Fibroblast of the conjunctiva (primary cell): ENCODE measurements around the gene PTBP1.

Experiments
- DNase-seq: peaks from one replicate; pipeline ENCODE4 v3.0.0-alpha.2; 2010; ENCODE audit warnings: low read depth

PTBP1 gene

DNA sequence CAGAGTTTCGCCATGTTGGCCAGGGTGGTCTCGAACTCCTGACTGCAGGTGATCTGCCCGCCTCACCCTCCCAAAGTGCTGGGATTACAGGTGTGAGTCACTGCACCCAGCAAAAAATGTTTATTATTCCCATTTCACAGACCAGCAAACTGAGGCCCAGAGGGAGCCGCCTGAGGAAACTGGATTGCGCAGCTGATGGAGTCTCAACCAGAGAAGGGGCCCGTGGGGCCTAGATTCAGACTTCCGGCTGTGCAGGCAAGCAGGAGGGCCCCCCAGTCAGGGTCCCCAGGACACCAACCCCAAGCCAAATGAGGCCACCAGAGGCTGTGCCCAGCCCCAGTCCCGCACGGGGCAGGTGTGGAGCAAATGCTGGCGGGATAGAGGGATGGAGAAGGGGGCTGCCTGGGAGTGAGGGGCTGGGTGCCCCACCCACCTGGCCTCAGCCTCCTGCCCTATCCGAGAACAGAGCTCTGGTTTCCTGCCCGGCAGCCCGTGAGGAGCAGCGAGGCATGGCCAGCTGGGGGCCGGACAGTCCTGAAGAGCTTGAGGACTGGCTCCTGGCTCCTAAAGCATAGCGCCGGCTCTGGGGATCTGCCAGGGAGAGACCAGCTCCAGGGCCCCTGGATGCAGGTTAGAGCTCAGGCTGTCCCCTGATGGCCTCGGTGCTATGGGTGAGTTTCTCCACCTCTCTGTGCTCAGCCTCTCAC lies 24.4 kb upstream of the PTBP1 start:
- no peak for DNase-seq

DNA sequence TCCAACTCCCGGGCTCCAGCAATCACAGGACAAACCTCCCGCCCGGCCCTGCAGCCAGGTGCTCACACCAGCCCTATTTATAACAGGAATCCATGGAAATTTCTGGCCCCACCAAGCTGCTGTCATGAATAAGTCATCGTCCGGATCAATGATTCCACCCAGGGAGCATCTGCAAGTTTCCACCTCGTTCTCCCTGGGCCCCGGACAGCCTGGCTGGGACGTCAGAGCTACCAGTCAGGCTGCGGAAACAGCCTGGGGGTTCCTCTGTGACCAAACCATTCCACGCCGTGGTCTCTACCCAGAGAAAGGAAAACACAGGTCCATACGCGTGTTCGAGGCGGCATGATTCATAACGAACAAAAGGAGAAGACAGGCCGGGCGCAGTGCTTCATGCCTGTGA lies 20.7 kb upstream of the PTBP1 start:
- DNase-seq = no peak

DNA sequence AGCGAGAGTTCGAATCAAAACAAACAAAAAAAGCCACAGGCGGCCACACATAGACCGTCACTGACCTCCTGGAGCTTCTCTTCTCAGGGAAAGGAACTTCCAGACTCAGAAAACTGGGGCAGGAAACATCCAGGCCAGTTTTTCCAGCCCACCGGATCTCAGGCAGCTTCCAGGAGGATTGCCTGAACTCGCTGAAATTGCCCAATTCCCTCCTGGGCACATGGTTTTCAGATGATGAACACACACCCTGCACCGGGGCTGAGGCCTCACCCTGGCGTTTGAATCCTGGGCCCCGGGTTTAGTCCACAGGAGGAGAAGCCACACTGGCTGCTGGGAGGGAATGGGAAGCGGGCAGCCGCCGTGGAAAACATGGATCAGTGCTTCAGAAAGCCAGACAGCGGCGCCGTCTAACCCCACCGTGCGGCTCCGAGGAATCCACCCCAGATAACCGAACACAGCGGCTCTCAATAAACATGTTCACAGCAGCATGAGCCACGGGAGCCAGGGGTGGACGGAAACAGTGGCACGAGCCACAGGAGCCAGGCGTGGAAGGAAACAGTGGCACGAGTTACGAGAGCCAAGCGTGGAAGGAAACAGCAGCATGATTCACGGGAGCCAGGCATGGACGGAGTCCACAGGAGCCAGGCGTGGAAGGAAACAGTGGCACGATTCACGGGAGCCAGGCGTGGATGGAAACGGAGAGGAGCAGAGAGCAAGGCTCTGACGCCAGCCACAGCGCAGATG lies 18.2 kb upstream of the PTBP1 start:
- peak; percentile 84 for DNase-seq

DNA sequence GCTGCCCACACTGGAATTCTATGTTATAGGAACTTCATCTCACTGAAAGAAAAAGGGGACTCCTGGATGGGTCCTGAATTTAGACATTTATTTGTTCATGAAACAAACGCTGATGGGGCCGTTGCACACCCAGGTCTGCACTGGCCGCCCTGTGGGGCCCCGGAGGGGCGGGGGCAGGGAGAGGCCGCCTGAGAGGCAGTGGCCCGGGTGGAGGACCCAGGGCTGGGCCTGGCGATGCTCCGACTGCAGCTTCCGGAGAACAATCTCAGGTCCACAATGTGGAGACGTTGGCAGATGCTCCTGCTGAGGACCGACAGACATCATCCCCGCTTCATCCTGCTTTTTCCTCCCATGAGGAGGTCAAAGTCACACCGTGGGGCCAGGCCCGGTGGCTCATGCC lies 16.3 kb upstream of the PTBP1 start:
- DNase-seq = no peak

DNA sequence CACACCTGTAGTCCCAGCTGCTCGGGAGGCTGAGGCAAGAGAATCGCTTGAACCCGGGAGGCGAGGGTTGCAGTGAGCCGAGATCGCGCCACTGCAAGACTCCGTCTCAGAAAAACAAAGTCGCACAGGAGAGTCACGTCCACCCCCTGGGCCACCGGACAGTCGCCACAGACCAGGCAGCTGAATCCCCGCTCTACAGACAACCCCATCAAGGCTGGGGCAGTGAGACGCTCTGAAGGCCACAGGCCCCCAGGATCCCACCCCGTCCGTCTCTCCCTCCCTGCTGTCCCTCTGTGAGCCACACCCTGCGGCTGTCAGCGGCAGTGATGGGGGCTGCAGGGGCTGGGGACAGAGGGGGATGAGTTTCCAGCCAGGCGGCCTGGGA lies 15.5 kb upstream of the PTBP1 start:
- DNase-seq = no peak

DNA sequence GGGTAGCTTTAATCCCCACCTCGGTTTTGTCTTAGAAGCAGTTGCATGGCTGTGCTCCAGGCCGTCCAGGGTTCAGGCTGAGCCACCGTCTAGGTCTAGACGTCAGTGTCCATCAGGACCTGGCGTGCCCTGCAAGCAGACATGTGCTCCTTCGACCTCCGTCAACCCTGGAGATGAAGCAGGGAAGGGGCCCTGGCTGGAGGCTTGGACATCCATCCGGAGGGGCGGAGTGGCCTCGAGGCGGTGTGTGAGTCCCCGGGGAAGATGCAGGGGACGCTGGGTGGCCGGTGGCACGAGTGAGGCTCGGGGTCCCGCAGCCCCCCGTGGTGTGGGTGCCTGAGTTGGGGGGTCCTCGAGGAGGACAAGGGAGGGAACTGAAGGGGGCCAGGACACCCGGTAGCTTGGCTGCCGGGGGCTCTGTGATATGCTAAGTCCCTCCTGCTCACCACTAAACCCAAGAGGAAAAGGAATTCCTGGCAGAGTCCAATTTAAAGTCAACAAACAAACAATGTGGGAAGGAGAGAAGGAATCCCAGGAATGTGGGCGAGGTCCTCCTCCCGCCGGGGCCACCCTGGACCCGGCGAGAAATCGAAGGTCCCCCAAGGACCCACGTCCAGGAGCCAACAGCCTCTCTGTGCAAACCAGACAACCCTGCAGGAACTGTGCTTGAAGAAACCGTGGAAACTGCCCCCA lies 14.9 kb upstream of the PTBP1 start:
- DNase-seq = no peak

DNA sequence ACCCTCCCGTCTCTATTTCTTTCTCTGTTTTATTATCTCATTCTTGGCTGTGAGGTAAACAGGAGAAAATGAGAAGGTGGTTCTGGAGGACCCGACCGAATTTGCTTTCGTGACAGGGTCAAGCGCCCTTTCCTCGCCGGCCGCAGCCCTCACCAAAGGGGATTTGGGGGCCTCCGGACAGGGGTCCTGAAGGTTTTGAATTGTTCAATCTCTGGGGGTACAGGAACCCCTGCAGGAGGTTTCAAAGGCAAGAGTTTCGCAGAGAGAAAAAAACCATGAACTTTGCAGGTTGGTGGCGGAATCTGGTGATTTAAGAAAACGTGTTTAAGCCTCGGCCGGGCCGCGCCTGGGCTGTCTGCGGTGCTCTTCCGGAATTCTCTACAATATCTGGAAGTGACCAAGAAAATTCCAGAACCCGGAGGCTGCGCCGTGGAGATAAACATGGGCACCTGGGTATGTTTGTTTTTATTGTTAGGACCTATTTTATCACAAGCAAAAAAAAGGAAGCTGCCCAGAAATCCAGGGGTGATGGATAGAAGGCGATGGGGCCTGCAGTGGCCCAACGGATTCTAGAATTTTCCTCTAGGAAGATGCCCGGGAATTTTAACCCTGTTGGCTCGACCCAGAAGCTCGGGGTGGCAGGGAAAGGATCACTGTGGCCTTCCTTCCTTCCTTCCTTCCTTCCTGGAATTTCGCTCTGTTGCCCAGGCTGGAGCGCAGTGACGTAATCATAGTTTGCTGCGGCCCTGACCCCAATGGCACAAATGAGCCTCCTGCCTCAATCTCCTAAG lies 14.2 kb upstream of the PTBP1 start:
- no peak for DNase-seq

DNA sequence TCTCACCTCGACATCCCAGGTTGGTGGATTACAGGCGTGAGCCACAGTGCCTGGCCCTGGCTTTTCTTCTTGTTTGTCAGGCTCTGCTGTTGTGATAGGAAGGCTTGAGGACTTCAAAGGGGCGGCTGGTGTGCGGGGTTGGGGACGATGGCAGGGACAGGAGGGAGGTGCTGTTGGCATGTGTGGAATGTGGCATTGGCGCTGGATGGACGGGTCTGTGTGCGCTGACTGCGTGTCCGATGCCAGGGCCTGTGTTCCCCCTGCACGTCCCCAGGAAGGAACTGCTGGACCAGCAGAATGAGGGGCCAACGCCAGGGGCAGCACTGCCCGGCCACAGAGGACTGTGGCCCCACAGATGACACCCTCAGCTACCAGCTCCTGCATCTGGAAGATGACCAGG lies 12.7 kb upstream of the PTBP1 start:
- DNase-seq = no peak

DNA sequence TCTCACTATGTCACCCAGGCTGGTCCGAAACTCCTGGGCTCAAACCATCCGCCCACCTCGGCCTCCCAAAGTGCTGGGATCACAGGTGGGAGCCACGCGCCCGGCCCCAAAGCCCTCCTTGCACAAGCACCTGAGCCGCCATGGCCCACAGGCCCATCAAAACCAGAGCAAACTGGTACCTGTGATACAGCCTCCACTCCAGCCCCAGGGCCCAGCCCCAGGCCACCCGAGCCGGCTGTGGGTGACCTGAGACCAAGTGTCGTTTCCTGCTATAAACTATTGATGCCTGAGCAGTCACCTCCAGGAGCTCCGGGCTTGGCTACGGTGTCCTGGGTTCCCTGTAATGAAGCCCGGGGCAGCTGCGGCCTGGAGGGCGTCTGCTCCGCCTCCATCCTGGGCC lies 9.7 kb upstream of the PTBP1 start:
- DNase-seq = no peak

DNA sequence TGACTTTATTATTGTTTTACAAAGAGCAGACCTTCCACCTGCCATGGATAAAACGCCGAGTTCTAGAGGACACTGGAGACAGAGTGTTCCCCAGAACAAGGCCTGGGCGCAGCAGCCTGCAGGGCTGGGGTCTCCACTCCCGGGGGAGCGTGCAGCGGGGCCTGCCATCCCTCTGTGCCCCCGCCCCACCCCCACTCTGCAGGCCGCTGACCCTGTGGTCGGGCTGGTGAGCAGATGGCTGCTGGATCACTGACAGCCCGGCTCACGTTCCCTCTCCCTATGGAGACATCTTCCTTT lies 8.6 kb upstream of the PTBP1 start:
- no peak for DNase-seq

DNA sequence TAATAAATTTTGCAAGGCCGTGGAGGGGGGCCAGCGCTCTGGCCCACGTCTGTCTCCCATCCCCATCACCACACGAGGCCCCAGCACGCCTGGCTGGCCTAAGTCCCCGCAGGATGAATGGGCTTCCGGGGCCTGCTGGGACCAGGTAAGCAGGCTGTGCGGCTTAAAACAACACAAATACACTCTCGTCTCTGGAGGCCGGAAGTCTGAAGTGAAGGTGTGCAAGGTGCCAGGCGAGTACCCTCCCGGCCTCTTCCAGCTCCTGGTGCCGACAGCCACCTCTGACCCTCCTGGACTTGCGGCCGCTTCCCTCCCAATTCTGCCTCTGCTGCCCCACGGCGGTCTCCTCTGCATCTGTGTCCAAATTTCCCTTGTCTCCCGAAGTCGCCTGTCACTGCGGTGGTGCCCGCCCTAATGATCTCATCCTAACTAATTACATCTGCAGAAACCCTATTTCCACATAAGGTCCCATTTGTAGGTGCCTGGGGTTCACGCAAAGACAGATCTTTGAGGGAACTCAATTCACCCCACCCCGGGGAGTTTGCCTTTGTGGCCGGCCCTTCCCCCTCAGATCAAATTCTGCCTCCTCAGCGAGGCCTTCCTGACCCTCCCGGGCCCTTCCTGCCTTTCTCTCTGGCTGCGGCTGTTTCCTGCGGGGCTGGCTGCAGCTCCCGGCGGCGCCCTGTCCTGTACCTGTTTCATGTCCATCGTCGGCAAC lies 8.1 kb upstream of the PTBP1 start:
- DNase-seq = no peak

DNA sequence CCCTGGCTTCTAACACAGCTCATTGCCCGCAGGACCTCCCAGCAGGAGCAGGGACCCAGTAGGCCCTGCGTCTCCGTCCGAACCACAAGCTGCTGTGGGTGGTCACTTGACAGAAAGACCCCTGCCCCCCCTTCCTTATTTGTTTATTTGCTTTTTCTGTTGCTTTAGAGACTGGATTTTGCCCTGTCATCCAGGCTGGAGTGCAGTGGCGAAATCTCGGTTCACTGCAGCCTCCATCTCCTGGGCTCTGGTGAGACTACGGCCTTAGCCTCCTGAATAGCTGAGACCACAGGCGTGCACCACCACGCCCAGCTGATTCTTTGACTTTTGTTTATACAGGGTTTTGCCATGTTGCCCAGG lies 7.6 kb upstream of the PTBP1 start:
- no peak for DNase-seq

DNA sequence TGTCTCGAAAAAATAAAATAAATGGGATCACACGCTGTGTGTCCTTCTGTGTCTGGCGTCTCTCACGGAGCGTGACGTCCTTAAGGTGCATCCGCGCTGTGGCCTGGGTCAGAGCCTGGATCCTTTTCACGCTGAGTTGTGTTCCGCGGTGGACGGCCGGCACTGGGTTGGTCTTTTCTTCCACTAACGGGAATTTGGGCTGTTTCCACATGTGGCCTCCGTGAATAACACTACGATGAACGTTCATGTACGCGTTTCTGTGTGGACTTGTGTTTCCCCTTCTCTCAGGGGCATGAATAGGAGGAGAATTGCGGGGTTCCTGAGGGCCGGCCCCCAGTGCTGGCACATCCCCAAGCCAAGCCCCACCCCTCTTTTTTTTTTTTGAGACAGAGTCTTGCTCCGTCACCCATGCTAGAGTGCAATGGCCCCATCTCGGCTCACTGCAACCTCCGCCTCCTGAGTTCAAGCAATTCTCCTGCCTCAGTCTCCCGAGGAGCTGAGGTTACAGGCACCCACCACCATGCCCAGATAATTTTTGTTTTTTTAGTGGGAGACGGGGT lies 6.2 kb upstream of the PTBP1 start:
- no peak for DNase-seq

DNA sequence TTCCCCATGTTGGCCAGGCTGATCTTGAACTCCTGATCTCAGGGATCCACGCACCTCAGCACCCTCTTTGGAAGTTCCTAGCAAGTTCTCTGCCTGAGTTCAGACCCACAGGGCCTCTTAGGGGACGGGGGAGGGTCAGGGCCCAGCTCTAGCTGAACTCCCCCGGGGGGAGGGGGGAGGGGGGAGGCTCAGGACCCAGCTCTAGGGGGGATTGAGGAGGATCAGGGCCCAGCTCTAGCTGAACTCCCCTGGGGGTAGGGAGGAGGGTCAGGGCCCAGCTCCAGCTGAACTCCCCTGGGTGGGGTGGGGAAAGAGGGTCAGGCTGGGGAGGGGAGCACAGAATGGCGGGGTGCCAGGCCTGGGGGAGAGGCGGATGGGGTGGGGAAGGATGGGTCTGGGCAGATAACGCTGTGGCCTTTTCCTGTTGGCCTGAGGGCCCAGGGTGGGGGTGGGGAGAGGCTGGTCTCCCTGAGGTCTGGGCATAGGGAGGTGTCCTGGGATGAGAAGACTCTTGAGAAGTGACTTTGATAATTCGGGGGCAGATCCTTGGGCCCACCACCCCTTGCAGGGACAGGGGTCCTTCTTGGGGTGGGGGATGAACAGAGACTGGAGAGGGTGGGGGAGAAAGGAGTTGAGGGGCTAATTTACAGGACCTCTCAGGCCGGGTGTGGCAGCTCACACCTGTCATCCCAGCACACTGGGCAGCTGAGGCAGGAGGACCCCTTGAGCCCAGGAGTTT lies 5.5 kb upstream of the PTBP1 start:
- no peak for DNase-seq

DNA sequence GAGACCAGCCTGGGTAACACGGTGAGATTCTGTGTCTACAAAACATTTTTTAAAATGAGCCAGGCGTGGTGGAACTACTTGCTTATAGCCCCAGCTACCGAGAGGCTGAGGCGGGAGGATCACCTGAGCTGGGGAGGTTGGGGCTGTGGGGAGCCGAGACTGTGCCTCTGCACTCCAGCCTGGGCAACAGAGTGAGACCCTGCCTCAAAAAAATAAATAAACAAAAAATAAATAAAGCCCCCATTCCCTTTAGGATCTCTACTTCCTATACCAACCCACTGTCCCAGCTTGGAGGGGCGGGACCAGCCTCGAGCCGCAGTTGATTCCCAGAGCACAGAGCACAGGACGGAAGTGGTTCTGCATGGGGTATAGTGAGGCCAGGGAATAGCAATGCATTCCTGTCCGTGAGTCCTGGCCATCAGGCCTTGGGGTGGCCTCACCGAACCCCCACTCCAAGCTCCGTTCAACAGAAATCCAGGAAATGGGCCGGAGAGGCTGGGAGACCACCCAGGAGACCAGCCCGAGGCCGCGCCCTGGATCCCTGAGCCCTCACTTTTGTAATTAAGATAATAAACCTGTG lies 4.9 kb upstream of the PTBP1 start:
- no peak for DNase-seq

DNA sequence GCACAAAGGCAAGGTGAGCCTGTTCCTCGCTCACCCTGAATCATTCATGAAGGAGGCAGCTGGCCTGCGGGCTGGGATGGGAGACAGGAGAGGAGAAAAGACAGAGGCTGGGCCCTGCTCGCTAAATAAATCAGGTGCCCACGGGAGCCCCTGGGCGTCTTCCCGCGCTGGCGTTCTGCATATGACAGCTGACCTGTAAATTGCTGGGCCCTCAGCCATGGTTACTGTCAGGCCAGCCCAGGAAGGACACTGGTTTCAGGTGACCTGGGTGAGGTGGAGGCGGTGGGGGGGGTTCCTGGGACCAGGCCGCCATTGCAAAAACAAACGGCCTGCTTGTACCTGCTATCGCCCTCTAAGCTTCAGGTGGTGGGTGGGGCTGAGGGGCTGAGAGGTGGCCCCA lies 3.4 kb upstream of the PTBP1 start:
- DNase-seq = no peak

DNA sequence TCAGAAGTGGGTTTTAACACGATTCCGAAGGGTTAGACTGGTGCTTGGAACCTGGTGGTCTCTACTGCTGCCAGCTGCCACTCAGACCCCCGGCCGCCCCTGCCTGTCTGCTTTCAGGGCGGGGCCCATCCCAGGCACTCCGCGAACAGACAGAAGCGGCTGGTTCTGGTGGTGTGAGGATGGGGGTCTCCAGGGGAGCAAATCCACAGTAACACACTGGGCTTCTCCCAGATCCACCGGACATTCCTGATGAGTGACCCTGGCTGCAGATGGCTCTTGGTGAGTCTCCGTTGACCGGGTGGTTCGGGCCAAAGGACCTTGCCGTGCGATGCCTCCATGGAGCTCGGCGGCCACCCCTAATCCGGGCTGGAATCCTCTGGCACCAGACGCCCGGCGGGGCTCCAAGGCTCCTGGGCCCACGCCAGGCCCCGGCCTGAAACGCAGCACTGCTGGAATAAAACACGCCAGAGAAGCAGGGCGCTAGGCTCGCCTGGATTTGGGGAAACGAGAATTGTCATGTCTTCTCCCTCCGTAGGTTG lies 2.1 kb upstream of the PTBP1 start:
- DNase-seq = no peak

DNA sequence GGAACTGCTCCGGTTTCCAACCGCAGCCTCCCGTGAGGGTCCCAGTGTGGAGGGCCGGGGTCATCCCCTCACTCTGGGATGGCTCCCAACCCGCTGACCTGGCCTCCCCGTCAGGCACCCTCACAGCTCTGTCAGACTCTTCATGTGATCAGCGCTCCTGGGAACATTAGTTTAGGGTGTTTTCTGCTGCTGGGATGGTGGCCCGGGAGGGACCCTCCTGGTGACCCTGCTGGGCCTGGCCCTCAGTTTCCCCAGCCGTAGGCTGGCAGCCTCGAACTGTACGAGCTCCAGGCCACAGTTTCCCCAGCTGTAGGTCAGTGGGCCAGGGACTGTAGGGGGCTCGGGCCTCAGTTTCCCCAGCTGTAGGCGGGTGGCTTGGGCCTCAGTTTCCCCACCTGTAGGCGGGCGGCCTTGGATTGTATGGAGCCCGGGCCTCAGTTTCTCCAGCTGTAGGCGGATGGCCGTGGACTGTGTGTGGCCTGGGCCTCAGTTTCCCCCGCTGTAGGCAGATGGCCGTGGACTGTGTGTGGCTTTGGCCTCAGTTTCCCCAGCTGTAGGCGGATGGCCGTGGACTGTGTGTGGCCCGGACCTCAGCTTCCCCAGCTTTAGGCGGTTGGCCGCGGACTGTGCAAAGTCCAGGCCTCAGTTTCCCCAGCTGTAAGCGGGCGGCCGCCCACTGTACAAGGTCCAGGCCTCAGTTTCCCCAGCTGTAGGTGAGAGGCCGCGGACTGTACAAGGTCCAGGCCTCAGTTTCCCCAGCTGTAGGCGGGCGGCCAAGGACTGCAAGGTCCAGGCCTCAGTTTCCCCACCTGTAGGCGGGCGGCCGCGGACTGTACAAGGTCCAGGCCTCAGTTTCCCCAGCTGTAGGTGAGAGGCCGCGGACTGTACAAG lies 1.3 kb upstream of the PTBP1 start:
- no peak for DNase-seq
